Activated CD4-positive, alpha-beta T cell treated with anti-CD3 and anti-CD28 coated beads, Interleukin-2, amount 10 ng/mL, durations not matched to agents 7 days and 5 days (primary cell): ENCODE measurements around the gene TRAF5. TPM values are rescaled to one million over a fixed set of nuclear protein-coding genes. Genes with fewer than 3 reads are reported as not detected.

Source experiments
- CTCF ChIA-PET: fragments of 350-600 bp; sonication (Branson Sonifier 250); formaldehyde crosslinking; loops from one replicate; lab custom pipeline; 2021; ENCODE audit warnings: antibody characterized with exemption; lab: Charles Lee
- POLR2A ChIA-PET: fragments of 350-600 bp; sonication (Branson Sonifier 250); formaldehyde crosslinking; loops from one replicate; lab custom pipeline; 2021; ENCODE audit warnings: antibody characterized with exemption; lab: Charles Lee
- DNase-seq: peaks from one replicate; pipeline ENCODE4 v3.0.0-alpha.2; 2020
- H3K27ac Mint-ChIP-seq: one replicate; pipeline ENCODE4 v1.8.0; 2021; ENCODE audit warnings: mild to moderate bottlenecking, moderate library complexity, mixed read lengths
- H3K27me3 Mint-ChIP-seq: one replicate; pipeline ENCODE4 v1.8.0; 2021; ENCODE audit warnings: mixed read lengths
- H3K36me3 Mint-ChIP-seq: one replicate; pipeline ENCODE4 v1.8.0; 2021; ENCODE audit warnings: low read depth, mixed read lengths
- H3K4me1 Mint-ChIP-seq: one replicate; pipeline ENCODE4 v1.8.0; 2021; ENCODE audit warnings: mixed read lengths
- H3K4me3 Mint-ChIP-seq: one replicate; pipeline ENCODE4 v1.8.0; 2021; ENCODE audit warnings: mild to moderate bottlenecking, moderate library complexity, mixed read lengths
- H3K9me3 Mint-ChIP-seq: one replicate; pipeline ENCODE4 v1.8.0; 2021; ENCODE audit warnings: mixed read lengths
- total RNA-seq, 2 experiments: library from RNA; stranded (reverse); gene quantifications; one replicate each; pipeline ENCODE4 v1.2.3, GENCODE V29; 2021

The TRAF5 gene
- total RNA-seq, 2 experiments from 2014 or later, result 64.5 to 65.6 TPM

DNA sequence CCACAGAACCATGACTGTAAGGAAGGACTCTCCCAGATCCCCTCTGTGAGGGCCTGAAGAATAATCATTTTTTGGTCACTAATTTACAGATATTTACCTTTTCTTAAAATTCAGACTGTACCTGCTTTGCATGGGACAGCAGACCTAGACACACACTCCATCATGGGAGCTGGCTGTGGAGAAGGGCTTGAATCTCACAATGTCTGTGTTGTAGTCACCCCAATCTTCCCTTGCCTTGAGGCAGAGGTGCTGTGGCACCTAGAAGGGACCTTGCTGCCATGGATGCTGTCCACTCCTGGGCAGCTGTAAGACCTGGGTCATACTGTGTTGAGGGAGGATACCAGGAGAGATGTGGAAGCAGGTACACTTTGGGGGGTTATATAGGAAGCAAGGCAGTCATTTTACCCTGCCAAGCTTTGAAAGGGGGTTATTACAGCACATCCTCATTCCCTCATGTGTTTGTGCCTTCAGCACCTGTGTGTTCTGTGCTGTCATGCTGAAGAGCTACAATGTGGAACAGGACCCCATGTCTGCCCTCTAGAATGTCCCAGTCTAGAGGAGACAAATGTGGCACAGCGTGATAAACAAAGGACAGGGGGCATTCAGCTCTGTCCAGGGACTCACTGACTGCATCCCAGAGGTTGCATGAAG, 27.1 kb downstream of the TRAF5 start:
- peak overlapping the region; percentile 42 for H3K4me3 Mint-ChIP-seq
- CTCF ChIA-PET, result interaction anchor here (1.0 to 1.2 kb wide), 2 partner anchors 25 to 26 kb away, joined by 4 to 5 read pairs; no protein-coding TSS in a partner anchor
- POLR2A ChIA-PET, result no interaction called here
- peaks cover 55% of the 10 kb centered on the region for H3K4me1 Mint-ChIP-seq
- H3K27me3 Mint-ChIP-seq, result no peaks in the 10 kb centered on the region
- H3K36me3 Mint-ChIP-seq, result peaks cover 72% of the 10 kb centered on the region
- DNase-seq, result no peak
- H3K27ac Mint-ChIP-seq, result peak overlapping the region; percentile 89
- H3K9me3 Mint-ChIP-seq, result peaks cover 26% of the 10 kb centered on the region

- H3K4me3 Mint-ChIP-seq, result no peak overlapping the region
- H3K36me3 Mint-ChIP-seq, result peaks cover 71% of the 10 kb centered on the region
- peaks cover 15% of the 10 kb centered on the region for H3K9me3 Mint-ChIP-seq
- POLR2A ChIA-PET, result no interaction called here
- no peak for DNase-seq
- H3K27ac Mint-ChIP-seq, result no peak overlapping the region
- CTCF ChIA-PET, result interaction anchor here (1.3 to 3.2 kb wide), 3 partner anchors 10 to 32 kb away, joined by 3 to 17 read pairs (median 6); no protein-coding TSS in a partner anchor
- no peaks in the 10 kb centered on the region for H3K27me3 Mint-ChIP-seq
- H3K4me1 Mint-ChIP-seq, result peaks cover 50% of the 10 kb centered on the region
Observed at GRCh38 chr1:211355873-211356272, 29.2 kb downstream of the TRAF5 start.

DNA sequence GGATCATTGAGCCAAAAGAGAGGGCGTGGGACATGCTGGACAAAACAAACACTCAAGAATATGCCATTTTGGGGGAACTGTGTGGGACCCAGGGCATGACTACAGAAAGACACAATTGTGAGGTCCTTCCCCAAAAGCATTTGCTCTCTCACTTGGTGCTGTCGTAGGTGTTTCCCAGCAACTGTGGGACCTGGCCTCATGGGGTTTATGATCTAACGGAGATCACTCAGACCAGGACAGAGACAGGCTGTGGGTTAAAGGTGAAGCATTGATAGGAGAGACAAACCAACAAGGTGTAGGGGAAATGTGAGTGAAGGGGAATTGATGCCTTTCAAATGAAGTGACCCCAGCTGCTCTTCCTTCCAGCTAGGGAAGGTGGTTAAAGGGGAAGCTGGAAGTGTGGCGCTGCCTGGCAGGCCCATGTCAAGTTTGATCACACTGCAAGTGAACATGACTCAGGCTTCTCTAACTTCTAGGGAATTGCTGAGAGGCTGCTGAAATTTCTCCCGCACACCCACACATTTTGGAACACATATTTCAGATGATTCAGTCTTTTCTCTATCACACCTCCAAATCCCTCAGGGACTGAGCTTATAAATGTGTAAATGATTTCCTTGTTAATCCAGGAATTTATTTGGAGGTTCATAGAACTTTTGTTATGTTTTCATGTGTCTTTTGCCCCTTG, 30.2 kb downstream of the TRAF5 start:
- ChIA-PET CTCF (interaction anchor here (3.2 kb wide), 1 partner anchor 32 kb away, joined by 17 read pairs; no protein-coding TSS in a partner anchor), POLR2A (no interaction called here)
- no peak overlapping the region for H3K27ac Mint-ChIP-seq
- H3K9me3 Mint-ChIP-seq, result peaks cover 7% of the 10 kb centered on the region
- DNase-seq, result no peak
- no peak overlapping the region for H3K4me3 Mint-ChIP-seq
- H3K36me3 Mint-ChIP-seq, result peaks cover 68% of the 10 kb centered on the region
- H3K4me1 Mint-ChIP-seq, result peaks cover 42% of the 10 kb centered on the region
- H3K27me3 Mint-ChIP-seq, result no peaks in the 10 kb centered on the region

- peaks cover 25% of the 10 kb centered on the region for H3K4me1 Mint-ChIP-seq
- H3K27me3 Mint-ChIP-seq, result no peaks in the 10 kb centered on the region
- peaks cover 59% of the 10 kb centered on the region for H3K36me3 Mint-ChIP-seq
- no peak overlapping the region for H3K27ac Mint-ChIP-seq
- no peak for DNase-seq
- no peaks in the 10 kb centered on the region for H3K9me3 Mint-ChIP-seq
- H3K4me3 Mint-ChIP-seq, result no peak overlapping the region
- ChIA-PET POLR2A (no interaction called here), CTCF (interaction anchor here (0.6 to 1.4 kb wide), 3 partner anchors 12 to 124 kb away, joined by 3 read pairs; no protein-coding TSS in a partner anchor)
Observed at GRCh38 chr1:211358685-211359084, 32.1 kb downstream of the TRAF5 start.

- Mint-ChIP-seq H3K9me3 (no peaks in the 10 kb centered on the region), H3K4me1 (peaks cover 15% of the 10 kb centered on the region), H3K27me3 (no peaks in the 10 kb centered on the region), H3K27ac (peak overlapping the region; percentile 47), H3K4me3 (no peak overlapping the region), H3K36me3 (peaks cover 55% of the 10 kb centered on the region)
- no peak for DNase-seq
- POLR2A ChIA-PET, result no interaction called here
- CTCF ChIA-PET, result no interaction called here
Observed at GRCh38 chr1:211359876-211360275, 33.2 kb downstream of the TRAF5 start.

DNA sequence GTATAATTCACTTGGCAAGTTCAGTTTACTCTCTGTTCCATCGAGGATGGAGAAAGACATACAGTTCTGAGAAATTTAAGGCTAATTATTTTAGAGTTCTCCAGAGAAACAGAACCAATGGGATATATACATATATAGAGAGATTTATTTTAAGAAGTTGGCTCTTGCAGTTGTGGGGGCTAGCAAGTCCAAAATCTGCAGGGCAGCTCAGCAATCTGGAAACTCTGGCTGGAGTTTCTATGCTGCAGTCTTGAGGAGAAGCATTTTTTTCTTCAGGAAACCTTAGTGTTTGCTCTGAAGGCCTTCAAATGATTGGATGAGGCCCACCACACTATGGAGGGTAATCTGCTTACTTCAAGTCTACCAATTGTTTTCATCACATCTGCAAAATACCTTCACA, 34.6 kb downstream of the TRAF5 start:
- no peak overlapping the region for H3K27ac Mint-ChIP-seq
- peaks cover 57% of the 10 kb centered on the region for H3K36me3 Mint-ChIP-seq
- H3K4me3 Mint-ChIP-seq, result no peak overlapping the region
- CTCF ChIA-PET, result no interaction called here
- H3K27me3 Mint-ChIP-seq, result no peaks in the 10 kb centered on the region
- H3K9me3 Mint-ChIP-seq, result no peaks in the 10 kb centered on the region
- POLR2A ChIA-PET, result no interaction called here
- peaks cover 9% of the 10 kb centered on the region for H3K4me1 Mint-ChIP-seq
- DNase-seq, result no peak

DNA sequence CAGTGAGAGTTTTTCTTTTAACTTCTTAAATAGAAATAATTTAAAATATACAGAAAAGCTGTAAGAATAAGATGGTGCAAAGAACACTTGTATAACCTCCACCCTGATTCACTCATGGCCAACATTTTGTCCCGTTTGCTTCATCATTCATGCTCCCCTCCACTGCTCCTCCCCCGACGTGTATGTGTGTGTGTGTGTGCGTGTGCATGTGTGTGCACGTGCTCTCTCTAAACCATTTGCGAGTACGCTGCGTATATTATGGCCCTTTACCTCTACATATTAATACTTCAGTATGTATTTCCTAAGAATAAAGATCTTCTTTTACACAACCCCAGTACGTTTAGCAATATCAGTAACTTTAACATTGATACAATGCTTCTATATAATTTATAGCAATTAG, 43.0 kb downstream of the TRAF5 start:
- no peak for DNase-seq
- ChIA-PET CTCF (no interaction called here), POLR2A (no interaction called here)
- H3K9me3 Mint-ChIP-seq, result no peaks in the 10 kb centered on the region
- H3K4me1 Mint-ChIP-seq, result peaks cover 10% of the 10 kb centered on the region
- H3K36me3 Mint-ChIP-seq, result peaks cover 56% of the 10 kb centered on the region
- H3K27ac Mint-ChIP-seq, result no peak overlapping the region
- no peak overlapping the region for H3K4me3 Mint-ChIP-seq
- H3K27me3 Mint-ChIP-seq, result no peaks in the 10 kb centered on the region

DNA sequence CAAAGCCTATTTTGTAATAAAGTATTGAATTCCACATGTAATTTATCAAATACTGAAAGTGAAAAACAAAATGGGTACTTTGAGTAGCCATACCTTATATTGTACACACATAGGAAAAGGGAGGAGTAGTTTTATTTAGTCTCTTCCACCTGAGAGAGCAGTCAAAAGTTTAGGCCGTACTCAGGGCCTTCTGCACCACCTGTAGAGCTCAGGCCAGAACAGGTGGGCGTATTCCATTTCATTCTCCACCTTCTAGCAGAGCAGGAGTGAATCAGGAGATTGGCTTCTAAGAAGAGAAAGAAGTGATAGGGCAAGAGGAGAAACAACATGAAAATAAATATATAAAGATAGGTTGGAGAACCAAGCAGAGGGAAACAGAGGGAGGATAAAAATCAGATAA, 44.0 kb downstream of the TRAF5 start:
- ChIA-PET CTCF (interaction anchor here (1.1 to 1.4 kb wide), 2 partner anchors 10 to 35 kb away, joined by 3 to 4 read pairs; no protein-coding TSS in a partner anchor), POLR2A (no interaction called here)

GRCh38 chr1:211371406-211372105, 44.9 kb downstream of the TRAF5 start:
- ChIA-PET CTCF (interaction anchor here (0.6 to 1.4 kb wide), 3 partner anchors 9 to 113 kb away, joined by 3 to 4 read pairs (median 3); no protein-coding TSS in a partner anchor), POLR2A (no interaction called here)
- peaks cover 15% of the 10 kb centered on the region for H3K4me1 Mint-ChIP-seq

More for the DNA sequence above, 44.0 kb downstream of the TRAF5 start:
- Mint-ChIP-seq H3K9me3 (no peaks in the 10 kb centered on the region), H3K27me3 (no peaks in the 10 kb centered on the region), H3K4me3 (no peak overlapping the region), H3K27ac (no peak overlapping the region), H3K4me1 (peaks cover 10% of the 10 kb centered on the region), H3K36me3 (peaks cover 59% of the 10 kb centered on the region)
- no peak for DNase-seq

DNA sequence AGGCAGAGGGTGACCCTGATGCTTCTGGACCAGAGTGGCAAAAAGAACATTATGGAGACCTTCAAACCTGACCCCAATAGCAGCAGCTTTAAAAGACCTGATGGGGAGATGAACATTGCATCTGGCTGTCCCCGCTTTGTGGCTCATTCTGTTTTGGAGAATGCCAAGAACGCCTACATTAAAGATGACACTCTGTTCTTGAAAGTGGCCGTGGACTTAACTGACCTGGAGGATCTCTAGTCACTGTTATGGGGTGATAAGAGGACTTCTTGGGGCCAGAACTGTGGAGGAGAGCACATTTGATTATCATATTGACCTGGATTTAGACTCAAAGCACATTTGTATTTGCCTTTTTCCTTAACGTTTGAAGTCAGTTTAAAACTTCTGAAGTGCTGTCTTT, 45.8 kb downstream of the TRAF5 start:
- POLR2A ChIA-PET, result no interaction called here
- DNase-seq, result no peak
- CTCF ChIA-PET, result no interaction called here
- no peaks in the 10 kb centered on the region for H3K27me3 Mint-ChIP-seq
- H3K9me3 Mint-ChIP-seq, result no peaks in the 10 kb centered on the region
- no peak overlapping the region for H3K4me3 Mint-ChIP-seq
- peaks cover 57% of the 10 kb centered on the region for H3K36me3 Mint-ChIP-seq
- H3K27ac Mint-ChIP-seq, result no peak overlapping the region
- H3K4me1 Mint-ChIP-seq, result peaks cover 19% of the 10 kb centered on the region

More at GRCh38 chr1:211371406-211372105, 44.9 kb downstream of the TRAF5 start:
- no peak for DNase-seq
- Mint-ChIP-seq H3K4me3 (no peak overlapping the region), H3K27me3 (no peaks in the 10 kb centered on the region), H3K9me3 (no peaks in the 10 kb centered on the region), H3K27ac (no peak overlapping the region), H3K36me3 (peaks cover 60% of the 10 kb centered on the region)

DNA sequence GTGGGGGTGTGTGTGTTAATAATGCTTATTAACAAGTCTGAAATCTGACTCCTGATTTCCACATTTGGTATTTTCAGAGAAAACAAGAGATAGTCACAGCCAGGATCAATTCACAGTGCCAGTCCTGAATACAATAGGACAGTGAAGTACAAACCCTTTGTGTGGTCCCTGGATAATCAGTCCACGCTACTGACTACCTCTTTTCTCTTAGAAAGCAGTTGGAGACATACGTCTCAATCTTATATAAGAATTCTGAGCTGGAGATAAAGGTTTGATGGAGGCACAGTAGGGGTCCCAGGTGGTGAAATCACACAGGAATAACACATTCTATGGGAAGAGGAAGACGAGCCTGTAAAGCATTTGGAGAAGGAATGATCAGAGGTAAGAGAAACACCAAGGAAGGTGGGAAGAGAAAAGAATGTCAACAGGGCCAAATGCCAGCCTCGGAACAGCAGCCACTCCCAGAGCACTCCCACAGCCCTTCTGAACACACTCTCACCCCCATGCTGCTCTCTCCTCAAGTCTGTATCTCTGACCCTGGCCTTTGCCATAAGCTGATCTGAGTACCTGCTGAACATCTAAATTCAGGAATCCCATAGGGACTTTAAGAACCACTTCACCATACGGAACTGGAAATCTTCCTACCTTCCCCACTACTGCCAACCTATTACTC, 48.6 kb downstream of the TRAF5 start:
- Mint-ChIP-seq H3K4me3 (no peak overlapping the region), H3K27ac (no peak overlapping the region), H3K9me3 (no peaks in the 10 kb centered on the region), H3K4me1 (peaks cover 16% of the 10 kb centered on the region), H3K36me3 (peaks cover 48% of the 10 kb centered on the region), H3K27me3 (no peaks in the 10 kb centered on the region)
- CTCF ChIA-PET, result no interaction called here
- no peak for DNase-seq
- POLR2A ChIA-PET, result no interaction called here

- no peaks in the 10 kb centered on the region for H3K9me3 Mint-ChIP-seq
- no peak for DNase-seq
- H3K4me3 Mint-ChIP-seq, result no peak overlapping the region
- peaks cover 48% of the 10 kb centered on the region for H3K36me3 Mint-ChIP-seq
- ChIA-PET CTCF (interaction anchor here (1.1 kb wide), 1 partner anchor 42 kb away, joined by 3 read pairs; no protein-coding TSS in a partner anchor), POLR2A (no interaction called here)
- no peaks in the 10 kb centered on the region for H3K27me3 Mint-ChIP-seq
- no peak overlapping the region for H3K27ac Mint-ChIP-seq
- peaks cover 16% of the 10 kb centered on the region for H3K4me1 Mint-ChIP-seq
Observed at GRCh38 chr1:211375949-211376348, 49.3 kb downstream of the TRAF5 start.
